SK-N-SH (cell line): ENCODE results near the gene SDK1.

Experiments
- CTCF ChIP-seq: fragments of 200-600 bp; sonication (generic); IDR thresholded peaks from 2 replicates; pipeline ENCODE4 v1.6.1; 2017; ENCODE audit warnings: antibody characterized with exemption, mild to moderate bottlenecking, moderate library complexity
- ELF1 ChIP-seq: IDR thresholded peaks from 2 replicates; pipeline ENCODE4 v1.4.0; 2012
- EP300 ChIP-seq, 2 experiments: IDR thresholded peaks; 2 replicates each; pipeline versions ENCODE4 v1.4.0 to v1.6.1; 2012; ENCODE audit warnings: borderline replicate concordance in 1 of 2, low read depth in 1 of 2, low read length in 1 of 2
- MEF2A ChIP-seq: IDR thresholded peaks from 2 replicates; pipeline ENCODE4 v1.4.0; 2012; ENCODE audit warnings: low read depth, borderline replicate concordance
- NRF1 ChIP-seq: IDR thresholded peaks from 2 replicates; pipeline ENCODE4 v1.6.1; 2012; ENCODE audit warnings: low read depth, mild to moderate bottlenecking, low read length
- POLR2AphosphoS5 ChIP-seq: IDR thresholded peaks from 2 replicates; pipeline ENCODE4 v1.6.1; 2012; ENCODE audit warnings: low read depth, low read length
- REST ChIP-seq: IDR thresholded peaks from 2 replicates; pipeline ENCODE4 v1.6.1; 2012; ENCODE audit warnings: mild to moderate bottlenecking, low read depth, low read length, moderate library complexity
- RXRA ChIP-seq: IDR thresholded peaks from 2 replicates; pipeline ENCODE4 v1.4.0; 2012; ENCODE audit warnings: low read depth, mild to moderate bottlenecking, borderline replicate concordance
- SIN3A ChIP-seq: IDR thresholded peaks from 2 replicates; pipeline ENCODE4 v1.6.1; 2012; ENCODE audit warnings: low read depth, mild to moderate bottlenecking, low read length, moderate library complexity, borderline replicate concordance
- TCF12 ChIP-seq: IDR thresholded peaks from 2 replicates; pipeline ENCODE4 v1.4.0; 2012
- TEAD4 ChIP-seq: IDR thresholded peaks from 2 replicates; pipeline ENCODE4 v1.4.0; 2012; ENCODE audit warnings: mild to moderate bottlenecking, borderline replicate concordance; ENCODE audit not compliant: insufficient read depth
- USF2 ChIP-seq: fragments of 150-350 bp; IDR thresholded peaks from 2 replicates; pipeline ENCODE4 v1.6.1; 2017; ENCODE audit warnings: antibody characterized with exemption, low read length, low read depth, borderline replicate concordance
- YY1 ChIP-seq: IDR thresholded peaks from 2 replicates; pipeline ENCODE4 v1.4.0; 2012; ENCODE audit warnings: low read depth, mild to moderate bottlenecking

GRCh38 chr7:4033996-4034395, 732.9 kb downstream of the SDK1 start:
- TF ChIP-seq CTCF (no peak), MEF2A (no peak), TCF12 (no peak), TEAD4 (no peak), ELF1 (no peak), YY1 (no peak), RXRA (no peak), EP300 (IDR thresholded peaks at IDR 0.05; ENCODE audit: borderline replicate concordance in 1 of 2, low read depth in 1 of 2, low read length in 1 of 2) (no peak), SIN3A (no peak), NRF1 (no peak), USF2 (no peak), REST (no peak), POLR2AphosphoS5 (no peak)
